NCI-H2081 (cell line): ENCODE results near the gene ARL9.
A peak's percentile ranks its signal among the peaks of the same experiment; 100 is the strongest.
"Not testable (repeated sequence)": the region's sequence is repeated elsewhere in the genome, so short reads cannot be mapped to it uniquely, and the experiment has no call there.

Experiments
- DNase-seq, 2 experiments: peaks; one replicate each; lab custom pipeline; 2025; lab: John Stamatoyannopoulos, UW

The ARL9 gene, protein sequence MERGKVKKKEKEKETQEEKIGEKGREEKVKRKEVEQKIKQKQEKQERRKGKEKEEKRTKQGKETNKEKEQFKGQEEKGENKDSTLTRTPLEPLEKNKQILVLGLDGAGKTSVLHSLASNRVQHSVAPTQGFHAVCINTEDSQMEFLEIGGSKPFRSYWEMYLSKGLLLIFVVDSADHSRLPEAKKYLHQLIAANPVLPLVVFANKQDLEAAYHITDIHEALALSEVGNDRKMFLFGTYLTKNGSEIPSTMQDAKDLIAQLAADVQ

DNA sequence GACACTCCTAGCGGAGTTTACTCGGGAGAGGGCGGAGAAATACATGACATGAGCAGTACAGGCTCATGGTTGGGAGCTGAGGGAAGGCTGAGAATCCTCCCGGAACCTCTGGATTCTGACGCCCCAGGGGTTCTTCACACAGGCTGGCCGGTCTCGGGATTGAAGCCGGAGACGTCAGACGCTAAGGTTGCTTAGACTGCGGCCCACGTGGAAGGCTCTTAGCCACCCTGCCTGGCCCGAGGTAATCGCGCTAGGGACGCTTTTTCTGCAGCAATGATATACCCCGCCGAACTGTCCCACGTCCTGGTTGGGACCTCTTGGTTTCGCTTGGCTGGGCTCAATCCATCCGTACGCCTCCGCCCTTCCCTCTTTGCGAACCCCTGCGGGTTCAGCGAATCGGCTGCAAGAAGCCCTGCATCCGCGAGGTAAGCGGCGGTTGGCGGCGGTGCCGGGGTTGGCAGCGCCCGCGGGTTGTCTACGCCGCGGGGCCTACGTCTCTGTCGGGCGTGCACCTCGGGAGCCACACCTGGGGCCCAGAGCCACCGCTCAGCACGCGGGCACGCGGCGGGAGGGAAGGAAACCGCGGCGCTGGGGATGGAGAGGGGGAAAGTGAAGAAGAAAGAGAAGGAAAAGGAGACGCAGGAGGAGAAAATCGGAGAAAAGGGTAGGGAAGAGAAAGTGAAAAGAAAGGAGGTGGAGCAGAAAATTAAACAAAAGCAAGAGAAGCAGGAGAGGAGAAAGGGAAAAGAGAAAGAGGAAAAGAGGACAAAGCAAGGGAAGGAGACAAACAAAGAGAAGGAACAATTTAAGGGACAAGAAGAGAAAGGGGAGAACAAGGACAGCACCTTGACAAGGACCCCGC is at the start of gene ARL9:
Gene ARL9, plus strand, starts transcription at position 523 of the 862 bp plus-strand sequence. Its CDS starts 72 bp downstream, at position 595.
- DNase-seq = peak in 1 of 2 experiments; percentile 14

DNA sequence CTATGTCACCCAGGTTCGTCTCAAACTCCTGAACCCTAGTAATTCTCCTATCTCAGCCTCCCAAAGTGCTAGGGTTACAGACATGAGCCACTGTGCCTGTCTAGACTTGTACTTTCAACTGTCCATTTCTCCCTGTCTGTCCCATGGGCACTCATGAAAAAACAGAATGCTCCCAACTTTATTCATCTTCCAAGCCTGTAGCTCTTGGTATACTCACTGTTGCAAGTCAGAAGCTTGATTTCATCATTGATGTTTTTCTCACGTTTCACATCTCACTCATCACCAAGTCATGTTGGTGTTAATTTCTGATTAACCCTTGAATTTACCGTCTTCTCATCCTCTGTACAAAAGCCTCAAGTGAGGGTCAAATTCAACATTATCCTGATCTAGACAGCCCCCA is 45.5 kb upstream of the ARL9 start:
- no peak for DNase-seq

- DNase-seq = no peak
Observed at GRCh38 chr4:56462157-56462556, 43.4 kb upstream of the ARL9 start.

- no peak for DNase-seq
Observed at GRCh38 chr4:56463711-56464110, 41.9 kb upstream of the ARL9 start.

DNA sequence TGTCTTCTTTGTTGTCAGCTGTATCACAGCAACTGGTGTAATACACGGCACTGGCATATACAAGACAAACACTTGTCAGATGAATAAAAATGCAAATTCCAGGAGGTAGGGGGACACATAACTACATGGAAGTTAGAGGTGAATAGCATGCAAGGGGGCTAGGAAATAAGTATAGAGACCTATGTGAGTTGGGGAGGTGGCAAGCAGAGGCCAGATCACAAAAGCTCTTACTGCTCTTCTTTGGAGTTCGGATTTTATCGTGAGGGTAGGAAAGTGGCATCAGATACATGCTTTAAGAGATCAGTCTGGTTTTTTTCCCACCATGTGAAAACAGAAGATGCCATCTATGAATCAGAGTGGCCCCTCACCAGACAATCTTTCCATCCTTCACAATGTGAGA is 41.0 kb upstream of the ARL9 start:
- DNase-seq = no peak

DNA sequence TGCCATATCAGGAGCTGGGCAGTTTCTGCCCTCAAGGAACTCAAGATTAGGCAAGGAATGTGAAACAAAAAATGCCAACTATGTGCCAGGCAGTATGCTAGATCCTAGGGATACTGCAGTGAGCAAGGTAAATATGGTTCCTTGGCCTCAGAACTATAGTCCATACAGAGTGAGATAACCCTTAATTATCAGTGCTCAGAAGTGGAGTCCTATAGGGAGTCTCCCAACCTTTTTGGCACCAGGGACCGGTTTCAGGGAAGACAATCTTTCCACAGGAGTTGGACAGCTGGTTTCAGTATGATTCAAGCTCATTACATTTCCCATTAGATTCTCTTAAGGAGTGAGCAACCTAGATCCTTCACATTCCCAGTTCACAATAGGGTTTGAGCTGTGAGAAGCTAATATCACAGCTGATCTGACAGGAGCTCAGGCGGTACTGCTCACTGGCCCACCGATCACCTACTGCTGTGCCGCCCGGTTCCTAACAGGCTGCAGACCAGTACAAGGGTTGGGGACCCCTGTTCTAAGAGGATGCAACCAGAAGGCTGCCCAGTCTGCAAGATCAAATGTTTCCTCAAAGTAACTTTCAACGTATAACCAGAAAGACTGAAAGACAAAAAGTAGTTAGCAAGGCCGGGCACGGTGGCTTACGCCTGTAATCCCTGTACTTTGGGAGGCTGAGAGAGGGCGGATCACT is 39.8 kb upstream of the ARL9 start:
- peak in 1 of 2 experiments; percentile 28 for DNase-seq

- not testable (repeated sequence) for DNase-seq
Observed at GRCh38 chr4:56466296-56466761, 39.3 kb upstream of the ARL9 start.

DNA sequence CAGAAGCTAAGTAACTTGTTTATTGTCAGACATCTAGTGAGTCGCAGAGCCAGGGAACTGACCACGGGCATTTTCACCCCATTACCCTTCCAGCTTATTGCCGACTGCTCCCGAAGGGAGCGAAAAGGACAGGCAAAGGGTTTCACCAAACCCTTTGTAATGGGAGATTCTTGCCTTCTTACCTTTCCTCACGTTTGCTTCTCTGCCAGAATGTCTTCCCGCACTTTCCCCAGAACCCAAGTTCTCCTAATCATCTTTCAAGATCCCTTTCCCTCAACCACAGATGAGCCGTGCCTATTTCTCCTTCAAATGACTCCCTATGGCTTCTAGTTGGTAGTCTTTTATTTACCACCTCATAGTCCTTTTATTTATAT is 38.7 kb upstream of the ARL9 start:
- DNase-seq = no peak

GRCh38 chr4:56467284-56468096 is 38.1 kb upstream of the ARL9 start, which contains the start of gene SRP72:
SRP72 (plus strand) TSS chr4:56467617; CDS start chr4:56467636, 19 bp downstream.
- DNase-seq = peak; percentile 79 to 85

DNA sequence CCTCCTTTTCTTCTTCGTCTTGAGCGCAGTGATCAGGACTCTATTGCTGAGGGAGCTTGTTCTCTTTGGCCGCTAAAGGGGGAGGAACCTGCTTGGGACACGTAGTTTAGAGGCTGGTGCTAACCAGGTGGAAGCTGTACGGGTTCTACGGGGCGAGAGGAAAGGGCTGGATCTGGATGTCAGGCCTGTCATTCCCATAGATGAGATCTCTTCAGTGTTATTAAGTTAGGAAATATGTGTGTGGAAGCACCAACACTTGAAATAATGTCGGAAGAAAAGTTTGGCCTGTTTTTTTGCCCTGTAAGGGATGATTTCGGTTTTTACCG is 37.5 kb upstream of the ARL9 start:
- peak; percentile 45 to 52 for DNase-seq

GRCh38 chr4:56469489-56470210 is 35.9 kb upstream of the ARL9 start:
- DNase-seq = no peak

DNA sequence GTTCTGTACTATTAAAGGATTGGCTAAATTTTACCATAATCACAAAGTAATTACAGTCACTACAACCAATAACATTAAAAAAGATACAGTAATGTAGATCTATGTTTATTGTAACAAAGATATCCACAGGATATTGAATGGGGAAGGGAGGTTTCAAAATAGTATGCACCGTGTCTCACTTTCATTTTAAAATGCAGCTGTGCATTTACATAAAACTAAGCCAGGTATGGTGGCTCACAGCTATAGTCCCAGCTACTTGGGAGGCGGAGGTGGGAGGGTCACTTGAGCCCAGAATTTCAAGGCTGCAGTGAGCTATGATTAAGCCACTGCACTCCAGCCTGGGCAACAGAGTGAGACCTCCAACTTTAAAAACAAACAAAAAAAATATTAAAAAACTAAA is 29.7 kb upstream of the ARL9 start:
- DNase-seq = no peak

GRCh38 chr4:56477192-56477702 is 28.3 kb upstream of the ARL9 start:
- no peak for DNase-seq

DNA sequence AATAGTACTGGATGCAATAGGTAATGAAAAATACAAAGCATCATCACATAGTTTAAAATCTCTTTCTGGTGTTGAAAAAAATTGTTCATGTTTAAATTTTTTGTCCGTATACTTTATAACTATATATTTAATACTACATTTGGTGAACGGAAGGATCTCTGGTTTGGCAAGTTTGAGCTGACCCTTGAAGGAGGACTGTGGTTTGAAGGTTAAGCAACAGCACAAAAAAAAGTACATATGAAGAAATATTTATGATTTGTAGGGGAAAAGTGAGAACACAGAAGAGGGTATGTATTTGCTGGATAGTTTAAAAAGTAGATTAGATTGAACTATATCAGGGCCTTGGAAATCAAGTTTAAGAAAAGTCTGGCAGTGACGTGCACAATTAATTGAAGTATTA is 24.9 kb upstream of the ARL9 start:
- no peak for DNase-seq

DNA sequence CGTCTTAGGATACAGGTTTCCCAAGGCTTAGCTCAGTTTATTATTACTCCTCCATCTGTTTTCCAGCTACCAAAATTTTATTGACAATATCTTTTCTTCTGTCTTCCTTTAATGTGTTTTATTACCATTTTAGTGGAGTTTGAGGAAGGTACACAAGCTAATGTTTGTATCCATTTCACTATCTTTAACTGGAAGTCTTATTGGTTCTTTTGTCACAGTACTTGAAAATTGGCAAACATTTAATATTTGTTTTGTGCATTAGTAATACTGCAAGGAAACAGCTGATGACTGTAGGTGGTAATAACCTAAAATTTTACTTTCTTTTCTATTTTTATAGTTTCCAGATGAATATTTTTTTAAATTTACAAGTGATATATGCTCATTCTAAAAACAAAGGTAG is 9.3 kb upstream of the ARL9 start:
- DNase-seq = no peak

DNA sequence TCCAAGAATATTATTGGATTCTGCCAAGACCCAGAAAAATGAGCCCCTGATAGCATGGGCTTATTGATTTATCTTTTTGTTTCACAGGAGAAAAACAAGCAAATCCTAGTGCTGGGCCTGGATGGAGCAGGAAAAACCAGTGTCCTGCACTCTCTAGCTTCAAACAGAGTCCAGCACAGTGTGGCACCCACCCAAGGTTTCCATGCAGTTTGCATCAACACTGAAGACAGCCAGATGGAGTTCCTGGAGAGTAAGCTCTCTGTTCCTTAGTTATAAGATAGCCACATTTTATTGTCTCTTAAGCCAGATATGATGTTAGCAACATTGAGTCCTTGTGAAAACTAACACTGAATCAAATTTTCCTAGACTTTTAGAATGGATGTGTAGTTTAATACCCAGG is 5.5 kb downstream of the ARL9 start:
- no peak for DNase-seq

GRCh38 chr4:56512166-56512565 is 6.6 kb downstream of the ARL9 start:
- no peak for DNase-seq

GRCh38 chr4:56513517-56513916 is 7.9 kb downstream of the ARL9 start:
- DNase-seq = no peak

DNA sequence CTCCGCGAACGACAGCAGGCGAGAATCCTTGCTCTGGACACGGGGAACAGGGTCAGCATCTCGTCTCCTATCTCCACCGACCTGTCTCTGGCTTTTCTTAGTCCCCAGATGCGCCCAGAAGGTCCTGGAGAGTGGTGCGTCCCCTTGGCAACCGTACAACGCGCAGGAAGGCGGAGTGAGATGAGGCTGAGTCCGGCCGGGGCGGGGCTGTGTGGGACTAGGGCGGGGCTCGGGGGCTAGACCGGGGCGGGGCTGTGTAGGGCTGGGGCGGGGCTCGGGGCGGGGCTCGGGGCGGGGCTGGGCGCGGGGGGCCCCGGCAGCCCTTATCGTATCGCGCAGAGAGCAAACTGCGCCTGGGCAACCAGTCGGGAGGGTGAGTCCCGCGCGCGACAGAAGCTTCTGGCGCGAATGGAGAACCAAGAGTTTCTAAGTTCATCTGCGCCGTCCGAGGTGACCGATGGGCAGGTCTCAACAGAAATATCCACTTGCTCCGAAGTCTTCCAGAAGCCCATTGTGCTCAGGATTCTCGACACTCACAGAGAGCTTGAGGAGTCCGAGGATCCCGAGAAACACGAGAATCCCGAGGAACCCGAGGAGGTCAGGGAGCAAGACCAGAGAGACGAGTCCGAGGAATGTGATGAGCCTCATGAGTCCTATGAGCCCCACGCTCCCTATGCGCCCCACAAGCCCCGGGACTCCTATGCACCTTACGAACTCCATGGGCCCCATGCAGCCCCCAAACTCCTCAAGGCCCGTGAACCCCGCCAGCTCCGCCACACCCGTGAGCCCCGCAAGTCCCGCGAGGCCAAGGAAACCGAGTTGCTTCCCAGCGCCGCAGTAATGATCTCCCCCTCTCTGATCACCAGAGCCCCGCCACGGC is 24.9 kb downstream of the ARL9 start:
- DNase-seq = peak; percentile 66 to 73
